GM18861 (cell line): Measurements from ENCODE around the gene SPOCK3.

Source experiments
- ATAC-seq: cut with Tn5 transposase; IDR thresholded peaks from one replicate; pipeline ENCODE4 v1.9.1; 2021; ENCODE audit not compliant: unreplicated experiment

SPOCK3 gene

GRCh38 chr4:166688835-166689234, 545.5 kb downstream of the SPOCK3 start:
- ATAC-seq = no peak

GRCh38 chr4:166687828-166688227, 546.5 kb downstream of the SPOCK3 start:
- no peak for ATAC-seq
